IPS-20b (cell line): Measurements from ENCODE around the gene PHAF1.
"Not testable (repeated sequence)": the region's sequence is repeated elsewhere in the genome, so short reads cannot be mapped to it uniquely, and the experiment has no call there.

Experiments used
- H3K27ac ChIP-seq: one replicate; pipeline ENCODE4 v1.5.1; 2013; ENCODE audit warnings: low read length
- H3K27me3 ChIP-seq: 2 replicates; pipeline ENCODE4 v1.6.1; 2013; ENCODE audit warnings: mild to moderate bottlenecking, low read length, inconsistent platforms; ENCODE audit not compliant: insufficient read depth
- H3K36me3 ChIP-seq: 2 replicates; pipeline ENCODE4 v1.6.1; 2013; ENCODE audit warnings: low read depth, mild to moderate bottlenecking, inconsistent platforms, low read length, moderate library complexity; ENCODE audit not compliant: insufficient read depth
- H3K4me1 ChIP-seq: 2 replicates; pipeline ENCODE4 v1.6.1; 2013; ENCODE audit warnings: mild to moderate bottlenecking, control low read depth, inconsistent platforms, low read length, moderate library complexity; ENCODE audit not compliant: insufficient read depth
- H3K4me3 ChIP-seq: 2 replicates; pipeline ENCODE4 v1.5.1; 2013; ENCODE audit warnings: mild to moderate bottlenecking, low read length, inconsistent platforms
- H3K9ac ChIP-seq: 2 replicates; pipeline ENCODE4 v1.6.1; 2013; ENCODE audit warnings: low read depth, mild to moderate bottlenecking, inconsistent platforms, low read length, moderate library complexity
- H3K9me3 ChIP-seq: 2 replicates; pipeline ENCODE4 v1.6.1; 2013; ENCODE audit warnings: mild to moderate bottlenecking, low read depth, low read length, inconsistent platforms; ENCODE audit not compliant: insufficient read depth

PHAF1 gene

GRCh38 chr16:67105881-67106280 is 3.9 kb upstream of the PHAF1 start:
- Histone ChIP-seq H3K36me3 (no peaks in the 10 kb centered on the region), H3K9me3 (no peaks in the 10 kb centered on the region), H3K4me3 (no peak overlapping the region), H3K27me3 (peaks cover 9% of the 10 kb centered on the region; the same call in 1 of the 2 replicates), H3K9ac (no peak overlapping the region), H3K27ac (no peak overlapping the region), H3K4me1 (no peaks in the 10 kb centered on the region)

DNA sequence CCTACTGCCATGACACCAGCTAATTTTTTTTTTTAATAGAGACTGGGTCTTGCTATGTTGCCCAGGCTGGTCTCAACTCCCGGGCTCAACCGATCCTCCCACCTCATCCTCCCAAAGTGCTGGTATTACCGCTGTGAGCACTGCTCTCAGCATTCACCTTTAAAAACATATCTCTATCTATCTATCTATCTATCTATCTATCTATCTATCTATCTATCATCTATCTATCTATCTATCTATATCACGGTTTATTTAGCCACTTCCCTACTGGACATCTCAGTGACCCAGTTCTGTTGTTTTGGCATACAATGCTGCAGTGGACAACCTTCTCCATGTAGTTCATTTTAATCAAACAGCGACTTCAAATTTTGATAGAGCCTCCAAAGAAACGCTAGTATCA is 1.3 kb upstream of the PHAF1 start:
- Histone ChIP-seq H3K27ac (no peak overlapping the region), H3K9ac (no peak overlapping the region), H3K27me3 (peaks cover 9% of the 10 kb centered on the region; the same call in 1 of the 2 replicates), H3K4me1 (peaks cover 4% of the 10 kb centered on the region; the same call in 1 of the 2 replicates), H3K4me3 (peak overlapping the region; percentile 96; the same call in 1 of the 2 replicates), H3K36me3 (no peaks in the 10 kb centered on the region), H3K9me3 (no peaks in the 10 kb centered on the region)

- peaks cover 9% of the 10 kb centered on the region; the same call in 1 of the 2 replicates for H3K27me3 ChIP-seq
- no peaks in the 10 kb centered on the region for H3K9me3 ChIP-seq
- H3K9ac ChIP-seq, result peak overlapping the region; percentile 82
- peak overlapping the region; percentile 96 for H3K4me3 ChIP-seq
- no peak overlapping the region for H3K27ac ChIP-seq
- no peaks in the 10 kb centered on the region for H3K36me3 ChIP-seq
- peaks cover 4% of the 10 kb centered on the region; the same call in 1 of the 2 replicates for H3K4me1 ChIP-seq
Observed at GRCh38 chr16:67108931-67109406, 772 bp upstream of the PHAF1 start.

GRCh38 chr16:67111951-67112444 is 2.3 kb downstream of the PHAF1 start:
- Histone ChIP-seq H3K9me3 (no peaks in the 10 kb centered on the region), H3K4me1 (peaks cover 8% of the 10 kb centered on the region; the same call in 1 of the 2 replicates), H3K36me3 (no peaks in the 10 kb centered on the region), H3K27me3 (peaks cover 9% of the 10 kb centered on the region; the same call in 1 of the 2 replicates), H3K9ac (no peak overlapping the region), H3K27ac (no peak overlapping the region), H3K4me3 (no peak overlapping the region)

DNA sequence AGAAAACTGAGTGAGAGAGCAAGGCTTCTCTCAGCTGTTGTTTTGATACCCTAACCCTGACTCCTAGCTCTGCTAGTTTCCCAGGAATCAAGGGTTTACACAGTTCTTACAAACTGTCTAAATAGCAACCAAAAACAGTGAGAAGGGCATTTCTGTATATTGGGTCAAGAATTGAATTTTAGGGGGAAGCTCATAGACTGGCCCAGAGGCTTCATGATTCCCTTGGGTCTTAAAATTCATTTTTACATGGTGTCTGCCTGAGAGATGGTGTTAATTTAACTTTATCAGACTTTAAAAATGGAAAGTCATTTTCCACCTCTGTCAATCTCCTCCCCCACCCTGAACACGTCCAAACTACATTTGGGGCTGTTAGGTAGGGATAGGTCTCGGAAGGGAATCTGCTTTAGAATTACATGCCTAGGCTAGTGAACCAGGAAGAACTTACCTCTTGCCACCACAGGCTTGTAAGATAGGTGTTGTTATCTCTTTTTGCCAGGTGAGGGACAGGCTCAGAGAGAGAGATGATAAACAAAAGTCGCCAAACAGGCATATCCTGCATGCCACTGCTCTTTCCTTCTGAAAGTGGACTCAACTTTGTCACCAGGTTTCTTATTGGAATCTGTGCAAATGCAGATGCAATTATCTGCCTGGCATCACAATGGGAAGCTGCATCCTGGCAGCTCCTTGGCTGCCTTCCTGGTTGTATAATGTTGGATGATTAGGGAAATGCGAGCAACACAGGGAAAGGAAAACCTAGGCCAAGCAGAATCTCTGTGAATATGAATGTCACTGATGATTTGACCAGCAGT is 3.1 kb downstream of the PHAF1 start:
- Histone ChIP-seq H3K27ac (no peak overlapping the region), H3K36me3 (no peaks in the 10 kb centered on the region), H3K27me3 (peaks cover 9% of the 10 kb centered on the region; the same call in 1 of the 2 replicates), H3K9me3 (no peaks in the 10 kb centered on the region), H3K4me3 (no peak overlapping the region; the same call in 1 of the 2 replicates), H3K9ac (no peak overlapping the region), H3K4me1 (peaks cover 8% of the 10 kb centered on the region; the same call in 1 of the 2 replicates)

- H3K4me3 ChIP-seq, result no peak overlapping the region
- no peaks in the 10 kb centered on the region for H3K27me3 ChIP-seq
- no peak overlapping the region for H3K9ac ChIP-seq
- no peak overlapping the region for H3K27ac ChIP-seq
- peaks cover 8% of the 10 kb centered on the region; the same call in 1 of the 2 replicates for H3K4me1 ChIP-seq
- H3K36me3 ChIP-seq, result no peaks in the 10 kb centered on the region
- H3K9me3 ChIP-seq, result no peaks in the 10 kb centered on the region
Observed at GRCh38 chr16:67114793-67115192, 5.1 kb downstream of the PHAF1 start.

DNA sequence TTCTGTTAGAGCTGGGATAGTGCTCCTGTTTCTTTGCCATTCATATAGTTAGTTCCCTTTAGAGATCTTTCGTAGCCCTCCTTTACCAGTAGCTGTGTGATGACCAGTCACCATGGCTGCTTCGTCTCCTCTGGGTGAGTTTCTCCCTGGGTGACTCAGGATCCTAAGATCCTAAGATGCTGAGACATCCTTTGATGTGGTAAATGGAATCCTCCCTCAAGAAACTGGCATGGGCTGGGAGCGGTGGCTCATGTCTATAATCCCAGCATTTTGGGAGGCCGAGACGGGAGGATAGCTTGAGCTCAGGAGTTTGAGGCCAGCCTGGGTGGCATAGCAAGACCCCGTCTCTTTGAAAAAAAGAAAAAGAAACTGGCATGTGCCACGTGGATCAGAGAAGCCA is 5.9 kb downstream of the PHAF1 start:
- no peak overlapping the region for H3K4me3 ChIP-seq
- H3K27ac ChIP-seq, result no peak overlapping the region
- H3K9me3 ChIP-seq, result no peaks in the 10 kb centered on the region
- H3K27me3 ChIP-seq, result no peaks in the 10 kb centered on the region
- no peak overlapping the region for H3K9ac ChIP-seq
- H3K4me1 ChIP-seq, result peaks cover 8% of the 10 kb centered on the region; the same call in 1 of the 2 replicates
- H3K36me3 ChIP-seq, result peaks cover 2% of the 10 kb centered on the region; the same call in 1 of the 2 replicates

GRCh38 chr16:67116388-67117311 is 6.9 kb downstream of the PHAF1 start:
- Histone ChIP-seq H3K4me3 (no peak overlapping the region), H3K9ac (no peak overlapping the region)

DNA sequence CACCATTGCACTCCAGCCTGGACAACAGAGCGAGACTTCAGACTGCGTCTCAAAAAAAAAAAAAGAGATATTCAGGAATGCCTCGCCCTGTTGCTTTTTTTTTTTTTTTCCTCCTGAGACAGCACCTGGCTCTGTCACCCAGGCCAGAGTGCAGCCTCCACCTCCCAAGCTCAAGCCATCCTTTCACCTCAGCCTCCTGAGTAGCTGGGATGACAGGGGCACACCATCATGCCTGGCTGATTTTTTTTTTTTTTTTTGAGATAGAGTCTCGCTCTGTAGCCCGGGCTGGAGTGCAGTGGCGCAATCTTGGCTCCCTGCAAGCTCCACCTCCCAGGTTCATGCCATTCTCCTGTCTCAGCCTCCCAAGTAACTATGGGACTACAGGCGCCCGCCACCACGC is 8.0 kb downstream of the PHAF1 start:
- peaks cover 16% of the 10 kb centered on the region for H3K36me3 ChIP-seq
- 0 out of 2 replicates have a peak, but pooled peaks cover 4% of the 10 kb centered on the region for H3K4me1 ChIP-seq

More at GRCh38 chr16:67116388-67117311, 6.9 kb downstream of the PHAF1 start:
- H3K27ac ChIP-seq, result no peak overlapping the region
- no peaks in the 10 kb centered on the region for H3K27me3 ChIP-seq
- peaks cover 6% of the 10 kb centered on the region; the same call in 1 of the 2 replicates for H3K36me3 ChIP-seq
- no peaks in the 10 kb centered on the region for H3K9me3 ChIP-seq
- 0 out of 2 replicates have a peak, but pooled peaks cover 4% of the 10 kb centered on the region for H3K4me1 ChIP-seq

GRCh38 chr16:67120025-67120424 is 10.3 kb downstream of the PHAF1 start:
- peaks cover 23% of the 10 kb centered on the region for H3K36me3 ChIP-seq
- no peak overlapping the region for H3K9ac ChIP-seq
- H3K4me1 ChIP-seq, result 0 out of 2 replicates have a peak, but pooled peaks cover 4% of the 10 kb centered on the region
- no peak overlapping the region for H3K27ac ChIP-seq
- no peaks in the 10 kb centered on the region for H3K9me3 ChIP-seq
- no peaks in the 10 kb centered on the region for H3K27me3 ChIP-seq
- no peak overlapping the region for H3K4me3 ChIP-seq

More for the DNA sequence above, 8.0 kb downstream of the PHAF1 start:
- H3K9ac ChIP-seq, result no peak overlapping the region
- H3K9me3 ChIP-seq, result no peaks in the 10 kb centered on the region
- no peaks in the 10 kb centered on the region for H3K27me3 ChIP-seq
- H3K27ac ChIP-seq, result no peak overlapping the region
- no peak overlapping the region for H3K4me3 ChIP-seq

DNA sequence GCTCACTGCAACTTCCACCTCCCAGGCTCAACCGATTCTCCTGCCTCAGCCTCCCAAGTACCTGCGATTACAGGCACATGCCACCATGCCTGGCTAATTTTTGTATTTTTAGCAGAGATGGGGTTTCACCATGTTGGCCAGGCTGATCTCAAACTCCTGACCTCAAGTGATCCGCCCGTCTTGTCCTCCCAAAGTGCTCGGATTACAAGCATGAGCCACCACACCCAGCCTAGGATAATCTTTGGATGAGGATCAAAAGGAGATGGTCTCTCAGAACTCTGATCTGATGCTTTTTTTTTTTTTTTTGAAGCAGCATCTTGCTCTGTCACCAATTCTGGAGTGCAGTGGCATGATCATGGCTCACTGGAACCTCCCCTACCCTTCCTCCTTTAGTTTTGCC is 13.1 kb downstream of the PHAF1 start:
- H3K4me1 ChIP-seq, H3K4me3 ChIP-seq, H3K27ac ChIP-seq, H3K9ac ChIP-seq, H3K9me3 ChIP-seq, H3K27me3 ChIP-seq: not testable (repeated sequence)
- peaks cover 32% of the 10 kb centered on the region for H3K36me3 ChIP-seq
